ENCODE data around the gene NOX3. TPM values are rescaled to one million over a fixed set of nuclear protein-coding genes. Genes with fewer than 3 reads are reported as not detected.
"Not testable (repeated sequence)": the region's sequence is repeated elsewhere in the genome, so short reads cannot be mapped to it uniquely, and the experiment has no call there.

Gene NOX3
- total and polyA plus RNA-seq, 2 of the 8 experiments (the other 6 are each of a cell fraction or from before 2014, with no cell fraction given): not detected

DNA sequence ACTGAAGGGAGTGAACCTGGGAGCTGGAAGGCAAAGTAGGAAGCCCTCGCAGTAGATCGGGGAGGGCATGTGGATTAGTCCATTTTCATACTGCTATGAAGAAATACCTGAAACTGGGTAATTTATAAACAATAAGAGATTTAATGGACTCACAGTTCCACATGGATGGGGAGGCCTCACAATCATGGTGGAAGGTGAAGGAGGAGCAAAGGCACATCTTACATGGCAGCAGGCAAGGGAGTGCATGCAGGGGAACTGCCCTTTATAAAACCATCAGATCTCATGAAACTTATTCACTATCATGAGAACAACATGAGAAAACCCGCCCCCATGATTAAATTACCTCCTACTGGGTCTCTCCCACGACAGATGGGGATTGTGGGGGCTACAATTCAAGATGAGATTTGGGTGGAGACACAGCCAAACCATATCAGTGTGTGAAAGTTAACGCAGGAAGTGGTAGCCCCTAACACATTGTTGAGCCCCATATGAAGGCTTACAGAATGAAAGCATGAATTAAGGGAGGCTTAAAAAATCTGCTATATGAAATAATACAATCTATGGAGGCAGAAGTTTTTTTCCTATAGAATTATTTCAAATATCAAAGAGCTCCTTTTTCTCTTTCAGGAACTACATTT is 15.5 kb upstream of the NOX3 start:
- H3K4me2 ChIP-seq (ENCODE audit: insufficient read depth in 1 of 2, low read depth in 2 of 2, low read length in 2 of 2); H3K36me3 ChIP-seq (ENCODE audit: control insufficient read depth in 2 of 4, insufficient read depth in 4 of 4, low read length in 3 of 4); H4K5ac ChIP-seq (ENCODE audit: insufficient read length, low read depth, low read length); H3K4ac ChIP-seq (replicated peaks; ENCODE audit: insufficient read length, low read depth, low read length); H3K23me2 ChIP-seq (ENCODE audit: low read depth, low read length); H3K4me3 ChIP-seq (ENCODE audit: extremely low read depth in 1 of 4, insufficient read depth in 2 of 4, low read depth in 3 of 4, low read length in 4 of 4); H2BK20ac ChIP-seq (ENCODE audit: low read length); H2BK5ac ChIP-seq (ENCODE audit: low read depth, low read length); H3K56ac ChIP-seq (replicated peaks; ENCODE audit: insufficient read length, low read depth, low read length); H3K27me3 ChIP-seq (replicated peaks in 1 of 4; ENCODE audit: control insufficient read depth in 3 of 4, extremely low read depth in 1 of 4, insufficient read depth in 3 of 4, low read length in 3 of 4); H2AFZ ChIP-seq (ENCODE audit: low read length); H4K91ac ChIP-seq (replicated peaks; ENCODE audit: insufficient read length, low read length); DNase-seq (ENCODE audit: low read depth in 1 of 2, low spot score in 2 of 2); POLR2A ChIA-PET (ENCODE audit: partially characterized antibody); FAIRE-seq; H3K14ac ChIP-seq (ENCODE audit: insufficient read length); H3K27ac ChIP-seq (ENCODE audit: low read depth, low read length); H3K79me2 ChIP-seq (ENCODE audit: control insufficient read depth in 1 of 2, insufficient read depth in 2 of 2, low read length in 2 of 2); H2BK120ac ChIP-seq (replicated peaks; ENCODE audit: low read depth, low read length); H3K9me3 ChIP-seq (ENCODE audit: insufficient read depth in 2 of 2, low read depth in 1 of 2, low read length in 1 of 2); H3K18ac ChIP-seq (ENCODE audit: extremely low read depth, low read length); H2AK5ac ChIP-seq (ENCODE audit: low read depth, low read length); H4K8ac ChIP-seq (ENCODE audit: extremely low read depth, insufficient read depth, low read length); H3K23ac ChIP-seq (ENCODE audit: insufficient read length); H3K4me1 ChIP-seq (replicated peaks in 1 of 4; ENCODE audit: control insufficient read depth in 3 of 4, insufficient read depth in 4 of 4, low read length in 3 of 4); H4K20me1 ChIP-seq (replicated peaks in 1 of 2; ENCODE audit: control insufficient read depth in 1 of 2, insufficient read depth in 2 of 2, low read length in 2 of 2); H3K9ac ChIP-seq (replicated peaks in 1 of 4; ENCODE audit: extremely low read depth in 1 of 4, low read depth in 3 of 4, low read length in 3 of 4); H2BK12ac ChIP-seq (ENCODE audit: low read depth, low read length); H3K79me1 ChIP-seq (ENCODE audit: low read depth, low read length); H2BK15ac ChIP-seq (ENCODE audit: low read length): not testable (repeated sequence)
- 90% methylated on average over 5 of the region's 5 CpGs; no CpG with 5 or more reads in 1 of the 2 experiments for WGBS, 2 experiments (ENCODE audit: extremely low coverage in 1 of 2, insufficient coverage in 1 of 2, insufficient read length in 1 of 2, insufficient replicate concordance in 2 of 2, low coverage in 1 of 2, low lambda C conversion rate in 2 of 2, missing lambda C conversion rate in 1 of 2)
- CTCF ChIA-PET (ENCODE audit: partially characterized antibody): interaction anchor here (1.0 to 1.4 kb wide), 3 partner anchors 16 to 61 kb away, joined by 3 read pairs; partner anchors contain the start of gene NOX3

DNA sequence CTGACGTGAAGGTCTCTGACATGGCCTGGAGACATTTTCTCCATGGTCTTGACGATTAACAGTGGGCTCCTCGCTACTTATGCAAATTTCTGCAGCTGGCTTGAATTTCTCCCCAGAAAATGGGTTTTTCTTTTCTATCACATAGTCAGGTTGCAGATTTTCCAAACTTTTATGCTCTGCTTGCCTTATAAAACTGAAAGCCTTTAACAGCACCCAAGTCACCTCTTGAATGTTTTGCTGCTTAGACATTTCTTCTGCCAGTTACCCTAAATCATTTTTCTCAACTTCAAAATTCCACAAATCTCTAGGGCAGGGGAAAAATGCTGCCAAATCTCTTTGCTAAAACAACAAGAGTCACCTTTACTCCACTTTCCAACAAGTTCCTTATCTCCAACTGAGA is 12.9 kb upstream of the NOX3 start:
- H3K4me2 ChIP-seq (ENCODE audit: insufficient read depth in 1 of 2, low read depth in 2 of 2, low read length in 2 of 2); H2BK15ac ChIP-seq (ENCODE audit: low read length); H3K27ac ChIP-seq (ENCODE audit: low read depth, low read length); H4K5ac ChIP-seq (ENCODE audit: insufficient read length, low read depth, low read length); H2AK5ac ChIP-seq (ENCODE audit: low read depth, low read length); H3K23ac ChIP-seq (ENCODE audit: insufficient read length); H2BK120ac ChIP-seq (replicated peaks; ENCODE audit: low read depth, low read length); H3K18ac ChIP-seq (ENCODE audit: extremely low read depth, low read length); H4K91ac ChIP-seq (replicated peaks; ENCODE audit: insufficient read length, low read length); CTCF ChIA-PET (ENCODE audit: partially characterized antibody); H3K14ac ChIP-seq (ENCODE audit: insufficient read length); H3K36me3 ChIP-seq (ENCODE audit: control insufficient read depth in 2 of 4, insufficient read depth in 4 of 4, low read length in 3 of 4); FAIRE-seq; H2BK5ac ChIP-seq (ENCODE audit: low read depth, low read length); H2BK20ac ChIP-seq (ENCODE audit: low read length); H3K23me2 ChIP-seq (ENCODE audit: low read depth, low read length); H2BK12ac ChIP-seq (ENCODE audit: low read depth, low read length); H4K8ac ChIP-seq (ENCODE audit: extremely low read depth, insufficient read depth, low read length); H3K4me1 ChIP-seq (replicated peaks in 1 of 4; ENCODE audit: control insufficient read depth in 3 of 4, insufficient read depth in 4 of 4, low read length in 3 of 4); H3K9ac ChIP-seq (replicated peaks in 1 of 4; ENCODE audit: extremely low read depth in 1 of 4, low read depth in 3 of 4, low read length in 3 of 4); H4K20me1 ChIP-seq (replicated peaks in 1 of 2; ENCODE audit: control insufficient read depth in 1 of 2, insufficient read depth in 2 of 2, low read length in 2 of 2); H3K56ac ChIP-seq (replicated peaks; ENCODE audit: insufficient read length, low read depth, low read length); H2AFZ ChIP-seq (ENCODE audit: low read length); POLR2A ChIA-PET (ENCODE audit: partially characterized antibody); DNase-seq (ENCODE audit: low read depth in 1 of 2, low spot score in 2 of 2); H3K79me1 ChIP-seq (ENCODE audit: low read depth, low read length); H3K27me3 ChIP-seq (replicated peaks in 1 of 4; ENCODE audit: control insufficient read depth in 3 of 4, extremely low read depth in 1 of 4, insufficient read depth in 3 of 4, low read length in 3 of 4); H3K79me2 ChIP-seq (ENCODE audit: control insufficient read depth in 1 of 2, insufficient read depth in 2 of 2, low read length in 2 of 2); H3K4ac ChIP-seq (replicated peaks; ENCODE audit: insufficient read length, low read depth, low read length); H3K4me3 ChIP-seq (ENCODE audit: extremely low read depth in 1 of 4, insufficient read depth in 2 of 4, low read depth in 3 of 4, low read length in 4 of 4): not testable (repeated sequence)
- peaks cover 5 to 11% of the 10 kb centered on the region in 2 experiments for H3K9me3 ChIP-seq (ENCODE audit: insufficient read depth in 2 of 2, low read depth in 1 of 2, low read length in 1 of 2)
- 89% methylated on average over 3 of the region's 3 CpGs; no CpG with 5 or more reads in 1 of the 2 experiments for WGBS, 2 experiments (ENCODE audit: extremely low coverage in 1 of 2, insufficient coverage in 1 of 2, insufficient read length in 1 of 2, insufficient replicate concordance in 2 of 2, low coverage in 1 of 2, low lambda C conversion rate in 2 of 2, missing lambda C conversion rate in 1 of 2)
